Effector CD4-positive, alpha-beta T cell (primary cell): Measurements from ENCODE around the gene WDR27.
"Not testable (repeated sequence)": the region's sequence is repeated elsewhere in the genome, so short reads cannot be mapped to it uniquely, and the experiment has no call there.

ENCODE experiments used
- DNase-seq: peaks from one replicate; pipeline ENCODE4 v3.0.0-alpha.2; 2020

The WDR27 gene

DNA sequence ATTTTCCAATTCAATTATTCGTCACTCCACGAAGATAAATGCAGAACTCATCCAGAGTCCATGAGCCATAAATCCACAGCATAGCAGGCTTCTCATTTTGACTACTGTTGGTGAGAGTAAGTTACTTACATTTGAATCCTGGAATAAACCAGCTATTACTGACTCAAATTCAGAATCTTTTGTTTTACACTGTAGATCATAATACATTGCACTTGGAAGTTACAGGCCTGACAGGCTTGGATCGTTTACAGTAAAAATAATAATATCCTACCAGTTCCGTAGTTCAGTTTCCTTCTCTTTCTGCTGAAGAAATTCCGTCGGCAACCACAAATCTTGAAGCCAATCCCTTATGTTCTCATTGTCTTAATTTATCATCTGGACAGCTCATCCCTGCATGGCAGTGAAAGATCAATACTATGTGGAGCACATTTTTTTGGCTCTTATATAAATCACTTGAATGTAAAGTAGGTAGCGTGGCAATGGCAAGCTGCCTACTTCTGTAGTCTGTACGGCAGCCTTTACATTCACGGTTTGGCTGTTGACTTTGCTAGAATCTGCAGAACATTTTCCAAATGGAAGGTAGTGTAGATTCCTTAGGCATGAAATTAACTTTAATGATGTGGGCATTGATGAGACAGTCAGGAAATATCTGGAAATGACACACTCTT lies 142.9 kb downstream of the WDR27 start:
- DNase-seq: no peak

DNA sequence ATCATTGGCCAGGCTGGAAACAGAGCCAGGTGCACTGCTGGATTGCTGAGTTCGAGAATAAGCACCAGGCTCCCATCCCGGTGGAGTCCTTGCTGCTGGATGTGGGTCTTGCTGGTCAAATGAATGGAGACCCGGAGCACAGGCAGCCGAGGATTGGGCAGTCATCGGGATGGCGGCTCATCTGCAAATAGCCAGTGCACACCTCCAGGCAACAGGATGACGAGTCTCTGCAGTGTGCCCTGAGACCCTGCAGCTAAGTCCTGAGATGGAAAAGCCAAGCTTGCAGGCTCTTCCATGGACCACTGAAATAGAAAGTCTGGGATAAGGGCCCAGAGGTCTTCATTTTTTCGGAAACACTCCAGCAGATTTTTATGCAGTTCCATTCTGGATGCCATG lies 143.5 kb downstream of the WDR27 start:
- no peak for DNase-seq

DNA sequence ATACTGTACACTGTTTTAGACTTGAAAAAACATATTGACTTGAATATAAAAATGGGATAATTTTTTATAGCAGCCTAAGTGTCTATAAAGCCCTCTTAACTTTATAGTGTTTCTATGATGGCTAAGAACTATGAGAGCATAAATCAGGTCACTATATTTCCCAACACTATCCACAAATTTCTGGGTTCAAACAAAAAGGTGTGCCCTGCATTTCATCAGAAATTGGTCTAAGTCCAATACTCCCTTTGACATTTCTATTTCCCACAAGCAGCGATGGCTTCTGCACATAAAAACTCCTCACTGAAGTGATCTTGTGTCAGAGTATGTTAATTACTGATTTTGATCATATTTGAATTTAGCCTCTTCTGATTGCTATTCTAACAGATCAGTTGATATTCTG lies 143.9 kb downstream of the WDR27 start:
- DNase-seq: no peak

DNA sequence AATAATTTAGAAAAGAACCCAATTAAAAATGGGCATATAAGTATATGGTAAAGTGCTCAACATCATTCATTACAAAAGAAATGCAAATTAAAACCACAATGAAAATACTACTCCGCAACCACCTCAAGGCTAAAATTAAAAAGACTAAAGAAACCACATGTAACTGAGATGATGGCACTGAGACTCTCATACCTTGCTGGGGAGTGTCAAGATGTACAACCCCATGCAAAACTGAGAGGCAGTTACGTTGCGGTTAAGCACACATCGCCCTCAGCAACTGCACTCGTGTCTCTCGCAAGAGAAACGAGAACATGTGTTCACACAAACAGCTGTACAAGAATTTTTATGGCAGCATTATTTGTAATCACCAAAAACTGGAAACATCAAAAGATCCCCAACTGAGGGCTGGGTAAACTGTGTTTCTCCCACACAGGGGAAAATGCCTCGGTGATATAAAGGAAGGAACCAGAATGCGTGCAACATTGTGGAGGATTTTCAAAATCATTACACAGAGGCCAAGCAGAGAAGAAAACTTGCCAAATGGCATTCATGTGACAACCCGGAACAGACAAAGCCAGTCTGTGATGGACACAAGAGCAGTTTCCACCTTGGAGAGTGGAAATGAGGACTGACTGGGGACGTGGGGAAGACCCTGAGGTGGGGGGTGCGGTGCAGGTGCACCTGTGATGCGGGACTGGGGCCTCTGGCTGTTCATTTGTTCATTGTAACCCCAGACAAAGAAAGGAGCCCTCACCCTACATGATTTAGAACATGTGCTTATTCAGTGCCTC lies 144.9 kb downstream of the WDR27 start:
- no peak for DNase-seq

DNA sequence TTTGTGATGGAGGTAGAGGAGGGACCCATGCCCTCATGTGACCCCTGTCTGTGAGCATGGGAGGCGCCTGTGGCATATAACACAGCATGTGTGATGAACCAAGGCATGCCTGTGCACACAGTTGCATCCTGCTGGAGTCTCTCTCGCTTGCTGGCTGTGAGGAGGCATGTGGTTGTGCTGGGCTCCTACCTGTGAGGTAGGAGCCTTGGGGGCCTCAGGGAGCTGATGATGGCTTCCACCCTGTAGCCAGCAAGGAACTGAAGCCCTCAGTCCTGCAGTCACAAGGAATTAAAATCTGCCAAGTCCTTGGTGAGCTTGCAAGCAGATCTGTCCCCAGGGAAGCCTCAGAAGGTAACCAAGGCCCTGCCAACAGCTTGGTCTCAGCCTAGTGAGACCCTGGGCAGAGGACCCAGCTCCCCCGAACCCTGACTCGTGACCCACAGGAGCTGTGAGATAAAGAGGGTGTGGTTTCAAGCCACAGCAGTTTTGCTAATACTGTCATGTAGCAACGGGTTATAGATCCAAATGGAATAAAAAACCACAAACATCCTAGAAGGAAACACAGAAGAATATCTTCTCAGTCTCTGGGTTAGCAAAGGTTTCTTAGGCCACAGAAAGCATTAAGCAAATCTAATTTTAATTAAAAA lies 145.7 kb downstream of the WDR27 start:
- DNase-seq: no peak

DNA sequence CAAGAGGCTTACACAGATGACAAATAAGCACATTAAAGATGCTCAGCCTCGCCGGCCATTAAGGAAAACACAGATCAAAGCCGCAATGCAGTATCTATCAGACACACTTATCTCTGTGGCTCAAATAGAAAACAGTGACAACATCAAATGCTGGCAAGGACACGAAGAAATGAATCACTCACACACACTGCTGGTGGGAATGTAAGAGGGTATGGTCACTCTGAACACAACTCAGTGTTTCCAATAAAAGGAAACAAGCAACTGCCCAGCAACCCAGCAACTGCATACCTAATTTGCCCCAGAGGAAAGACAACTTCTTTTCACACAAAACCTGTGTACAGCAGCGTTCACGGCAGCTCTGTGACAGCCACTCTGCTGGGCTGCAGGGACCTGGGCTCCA lies 155.8 kb downstream of the WDR27 start:
- DNase-seq: no peak

DNA sequence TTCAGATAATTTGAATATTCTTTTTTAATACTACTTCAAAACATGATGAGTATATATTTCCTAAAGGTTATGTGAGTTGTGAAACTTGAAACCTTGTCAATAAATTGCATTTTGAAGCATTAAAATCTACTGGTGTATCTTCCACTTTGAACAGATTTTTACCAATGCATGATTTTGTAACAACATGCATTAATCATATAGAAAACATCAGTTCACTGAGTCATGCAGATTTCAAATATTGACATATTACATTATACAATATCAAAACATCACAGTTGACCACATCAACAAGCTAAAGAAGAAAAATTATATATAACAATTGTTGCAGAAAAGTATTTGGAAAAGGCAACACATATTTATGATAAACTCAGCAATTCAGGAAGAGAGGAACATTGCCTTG lies 158.1 kb downstream of the WDR27 start:
- no peak for DNase-seq

DNA sequence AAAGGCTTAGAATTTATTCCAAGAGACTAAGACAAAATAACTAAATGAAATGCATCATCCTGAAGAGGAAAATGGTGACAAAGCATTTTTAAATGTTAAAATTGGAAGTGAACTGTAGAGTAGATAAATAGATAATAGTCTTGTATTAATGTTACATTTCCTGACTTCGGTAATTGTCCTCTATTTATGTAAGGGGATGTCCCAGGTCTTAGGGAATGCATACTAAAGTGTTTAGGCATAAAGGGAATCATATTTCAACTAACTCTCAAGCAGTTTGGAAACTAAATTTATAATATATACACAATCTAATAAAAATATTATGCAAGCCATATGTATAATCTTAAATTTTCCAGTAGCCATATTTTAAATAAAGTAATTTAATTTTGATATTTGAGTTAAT lies 159.3 kb downstream of the WDR27 start:
- DNase-seq: no peak

DNA sequence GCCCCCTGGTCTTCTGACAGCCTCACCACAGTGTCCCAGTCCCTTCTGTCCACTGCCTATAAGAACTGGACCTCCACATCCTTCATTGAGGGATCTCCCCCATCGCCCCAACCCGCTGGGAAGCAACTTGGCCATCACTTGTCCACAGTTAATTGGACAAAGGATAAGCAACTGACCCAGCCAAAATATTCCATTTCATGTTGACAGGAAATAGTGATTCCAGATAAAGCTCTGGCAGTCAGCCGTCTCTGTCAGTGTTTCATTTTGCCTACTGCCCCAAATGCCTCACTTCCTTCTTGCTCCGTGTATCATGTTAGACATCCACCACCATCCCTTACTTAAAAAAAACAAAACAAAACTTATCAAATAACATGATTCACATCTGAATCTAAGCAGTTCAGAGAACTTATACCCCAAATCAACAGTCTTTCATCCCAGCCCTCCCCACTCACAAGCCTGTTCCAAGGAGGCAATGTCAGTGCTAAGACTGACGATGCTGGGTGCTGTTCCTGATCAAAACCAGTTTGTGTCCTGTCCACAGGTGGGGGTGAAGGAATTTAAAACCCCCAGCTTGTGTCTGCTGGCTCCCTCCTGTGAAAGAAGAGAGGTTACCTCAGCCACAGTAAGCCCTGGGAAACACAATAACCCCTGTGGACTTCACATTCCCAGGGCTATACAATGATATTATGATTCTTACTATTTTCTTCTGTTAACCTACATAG lies 162.5 kb downstream of the WDR27 start:
- DNase-seq: no peak

DNA sequence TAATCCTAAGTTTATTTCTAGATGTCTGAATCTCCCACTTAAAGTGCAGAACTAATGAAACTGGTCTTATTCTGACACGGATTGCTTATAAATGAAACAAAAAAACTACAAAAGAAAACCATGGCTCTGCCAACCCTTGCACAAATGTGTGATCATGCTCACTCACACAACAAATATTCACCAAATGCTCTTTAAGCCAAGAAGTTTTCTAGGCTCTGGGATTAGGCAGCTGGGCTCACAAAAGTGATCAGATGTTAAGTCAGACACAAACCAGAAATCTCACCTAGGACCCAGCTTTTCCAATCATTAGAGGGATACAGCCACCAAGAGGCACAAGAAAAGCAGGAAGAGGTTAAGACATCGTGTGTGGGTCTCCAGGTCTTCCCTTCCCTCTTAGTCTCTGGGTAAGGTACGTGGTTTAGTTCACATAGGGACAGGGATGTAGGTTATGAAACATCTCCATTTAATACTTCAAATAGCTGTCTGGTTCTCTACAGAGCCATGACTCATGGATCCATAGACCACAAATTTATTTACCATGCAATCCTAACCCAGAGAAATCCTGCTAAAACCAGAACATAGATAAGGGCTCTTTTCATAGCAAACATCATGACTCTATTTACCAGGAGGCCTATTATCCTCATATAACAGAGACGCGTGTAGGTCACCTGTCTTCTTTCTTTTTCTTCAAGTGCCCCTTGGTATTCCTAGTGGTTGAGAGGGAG lies 165.2 kb downstream of the WDR27 start:
- no peak for DNase-seq

DNA sequence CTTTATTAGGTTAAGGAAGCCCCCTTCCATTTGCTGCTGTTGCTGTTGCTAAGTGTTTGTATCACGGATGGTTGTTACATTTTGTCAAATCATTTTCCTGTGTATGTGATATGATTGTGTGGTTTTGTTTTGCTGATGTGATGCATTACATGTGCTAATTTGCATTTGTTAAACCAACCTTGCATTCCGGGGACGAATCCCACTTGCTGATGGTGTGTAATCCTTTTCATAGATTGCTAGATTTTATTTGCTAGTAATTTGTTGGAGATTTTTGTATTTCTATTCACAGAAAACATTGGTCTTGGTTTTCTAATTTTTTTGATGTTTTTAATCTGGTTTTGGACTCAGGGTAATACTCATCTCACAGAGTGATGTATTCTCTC lies 167.8 kb downstream of the WDR27 start:
- no peak for DNase-seq

DNA sequence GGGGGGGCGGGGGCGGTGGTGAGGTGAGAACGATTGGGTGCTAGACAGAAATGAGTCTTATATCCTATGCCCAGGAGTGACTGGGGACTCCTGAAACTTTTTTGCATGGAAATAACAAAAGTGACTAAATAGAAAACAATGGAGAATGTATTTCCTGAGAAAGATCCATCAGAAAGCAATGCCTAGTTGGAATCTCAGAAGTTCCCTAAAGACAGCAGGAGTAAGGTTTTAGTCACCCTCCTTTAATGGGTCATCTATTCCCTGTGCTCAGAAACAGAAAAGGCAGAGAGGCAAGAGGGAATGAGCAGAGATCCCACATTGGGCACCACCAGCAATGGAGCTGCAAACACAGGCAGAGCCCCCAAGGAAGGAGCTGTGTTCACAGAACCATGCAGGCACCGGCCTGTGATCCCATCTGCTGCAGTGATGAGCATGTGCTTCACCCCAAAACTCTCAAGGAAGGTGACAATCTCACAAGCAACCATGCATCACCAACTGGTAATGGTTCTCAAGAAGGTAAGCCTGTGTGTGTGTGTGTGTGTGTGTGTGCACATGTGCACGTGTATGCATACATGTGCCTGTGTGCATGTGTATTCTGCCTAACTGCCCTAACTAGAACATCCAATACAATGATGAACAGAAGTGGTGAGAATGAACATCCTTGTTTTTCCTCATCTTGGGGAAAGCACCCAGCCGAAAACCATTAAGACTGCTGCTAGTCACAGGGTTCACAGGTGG lies 168.4 kb downstream of the WDR27 start:
- no peak for DNase-seq

DNA sequence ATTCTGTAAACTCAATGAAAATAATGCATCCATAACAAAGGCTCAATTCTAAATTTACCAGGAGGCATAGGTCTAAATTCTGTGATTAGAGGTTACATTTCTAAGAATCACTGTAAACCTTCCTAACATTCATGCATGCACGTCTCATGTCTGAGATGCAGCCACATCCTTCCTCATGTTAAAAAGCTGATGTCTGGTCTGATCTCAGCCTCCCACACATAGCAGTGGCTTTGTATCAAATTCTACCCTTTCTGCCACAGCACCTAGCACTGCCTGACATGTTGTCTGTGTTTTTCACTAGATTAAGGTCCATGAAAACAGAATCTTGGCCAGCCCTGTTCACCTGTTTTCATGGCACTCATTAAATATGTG lies 171.1 kb downstream of the WDR27 start:
- no peak for DNase-seq

DNA sequence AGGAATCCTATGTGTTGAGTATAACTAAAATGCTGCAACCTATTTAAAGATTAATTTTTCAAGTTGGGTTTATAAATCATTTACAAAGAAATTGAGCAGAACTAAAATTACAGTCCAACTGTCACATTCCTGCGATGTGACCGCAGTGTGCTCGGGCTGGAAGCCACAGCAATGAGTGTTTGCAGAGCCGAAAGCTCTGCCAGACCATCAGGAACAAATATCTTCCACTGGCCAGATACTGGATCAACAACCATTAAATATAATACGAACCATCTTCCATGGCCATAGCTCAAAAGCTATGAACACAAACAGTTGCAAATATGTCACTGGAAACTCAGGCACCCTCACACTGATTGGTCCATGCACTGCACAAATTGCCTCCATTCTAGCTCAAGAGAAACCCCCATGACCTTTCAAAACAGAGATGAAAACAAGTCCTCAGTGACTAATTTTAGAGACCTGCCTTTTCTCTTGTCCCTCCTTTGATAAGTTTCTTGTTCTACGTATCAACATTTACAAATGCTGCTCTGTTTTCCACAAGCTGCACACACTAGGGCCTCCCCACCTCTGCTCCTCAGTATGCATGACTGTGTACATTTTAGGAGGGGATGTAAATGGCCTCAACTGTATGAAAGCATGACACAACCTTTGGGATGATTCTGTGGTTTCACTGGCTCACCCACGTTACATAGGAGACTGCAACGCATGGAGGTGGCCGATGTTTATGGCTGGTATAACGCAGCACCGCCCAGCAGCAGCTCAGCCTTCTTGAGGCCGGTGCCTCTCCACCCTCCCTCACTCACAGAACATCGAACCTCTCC lies 171.7 kb downstream of the WDR27 start:
- no peak for DNase-seq

DNA sequence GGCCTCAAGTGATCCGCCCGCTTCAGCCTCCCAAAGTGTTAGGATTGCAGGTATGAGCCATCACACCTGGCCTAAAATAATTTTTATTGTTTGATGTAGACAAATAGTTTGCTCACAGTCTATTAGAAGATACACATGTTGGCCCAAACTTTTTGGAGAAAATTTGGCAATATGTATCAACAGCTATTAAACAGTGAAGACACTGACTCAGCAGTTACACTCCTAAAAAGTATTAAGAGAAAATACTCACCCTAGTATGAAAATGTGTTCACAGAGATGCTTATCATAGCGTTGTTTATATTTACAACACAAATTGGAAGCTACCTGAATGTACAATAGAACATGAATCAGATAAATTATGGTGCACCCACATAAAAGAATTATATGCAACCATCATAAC lies 173.1 kb downstream of the WDR27 start:
- DNase-seq: no peak

DNA sequence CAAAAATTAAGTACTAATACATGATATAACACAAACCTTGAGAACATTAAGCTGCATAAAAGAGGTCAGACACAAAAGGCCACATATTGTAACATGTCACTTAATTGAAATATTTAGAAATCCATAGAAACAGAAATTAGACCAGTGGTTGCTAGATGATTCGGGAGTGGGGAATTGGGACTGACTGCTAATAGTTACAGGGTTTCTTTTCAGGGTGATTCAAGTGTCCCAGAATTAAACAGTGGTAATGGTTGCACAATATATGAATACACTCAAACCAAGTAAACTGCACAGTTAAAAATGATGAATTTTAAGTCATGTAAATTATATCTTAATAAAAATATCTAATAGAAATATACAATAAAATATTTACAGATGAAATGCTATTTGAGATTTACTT lies 174.5 kb downstream of the WDR27 start:
- no peak for DNase-seq

DNA sequence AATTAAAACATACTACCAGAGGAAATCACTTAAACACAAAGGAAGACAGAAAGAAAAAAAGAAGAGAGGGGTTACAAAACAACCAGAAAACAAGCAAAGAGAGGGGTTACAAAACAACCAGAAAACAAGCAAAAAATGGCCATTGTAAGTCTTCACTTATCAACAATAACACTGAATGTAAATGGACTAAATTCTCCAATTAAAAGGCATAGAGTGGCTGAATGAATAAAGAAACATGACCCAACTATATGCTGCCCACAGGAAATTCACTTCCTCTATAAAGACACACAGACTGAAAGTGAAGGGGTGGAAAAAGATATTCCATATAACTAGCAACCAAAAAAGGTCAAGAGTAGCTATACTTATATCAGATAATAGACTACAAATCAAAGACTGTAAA lies 180.0 kb downstream of the WDR27 start:
- no peak for DNase-seq

DNA sequence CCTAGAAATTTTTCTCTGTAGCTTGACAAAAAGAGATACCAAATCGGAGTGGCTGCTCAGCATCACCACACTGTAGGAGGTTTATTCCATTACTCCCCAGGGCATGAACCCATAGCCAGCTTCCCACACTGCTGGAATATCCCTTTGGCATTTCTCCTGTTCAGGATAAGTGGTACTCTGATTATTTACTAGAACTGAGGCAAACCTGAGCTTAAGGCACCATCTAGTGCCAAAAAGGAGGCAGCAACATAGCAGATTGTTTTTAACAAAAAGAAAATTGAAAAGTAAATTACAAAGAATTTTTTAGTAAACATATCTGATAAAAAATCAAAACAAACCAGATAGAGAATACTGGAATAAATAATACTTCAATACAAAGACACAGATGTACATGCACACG lies 181.7 kb downstream of the WDR27 start:
- DNase-seq: no peak

DNA sequence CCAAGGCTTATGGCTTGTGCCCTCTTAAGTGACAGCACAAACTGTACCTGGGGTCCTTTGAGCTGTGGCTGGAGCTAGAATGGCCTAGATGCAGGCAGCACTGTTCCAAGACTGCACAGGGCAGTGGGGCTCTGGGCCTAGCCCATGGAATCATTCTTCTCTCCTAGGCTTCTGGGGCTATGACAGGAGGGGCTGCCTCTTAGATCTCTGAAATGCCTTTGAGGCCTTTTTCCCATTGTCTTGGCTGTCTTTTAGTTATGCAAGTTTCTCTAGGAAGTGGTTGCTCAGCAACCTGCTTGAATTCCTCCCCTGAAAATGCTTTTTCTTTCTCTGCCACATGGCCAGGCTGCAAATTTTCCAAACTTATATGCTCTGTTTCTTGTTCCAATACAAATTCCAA lies 183.4 kb downstream of the WDR27 start:
- DNase-seq: no peak

DNA sequence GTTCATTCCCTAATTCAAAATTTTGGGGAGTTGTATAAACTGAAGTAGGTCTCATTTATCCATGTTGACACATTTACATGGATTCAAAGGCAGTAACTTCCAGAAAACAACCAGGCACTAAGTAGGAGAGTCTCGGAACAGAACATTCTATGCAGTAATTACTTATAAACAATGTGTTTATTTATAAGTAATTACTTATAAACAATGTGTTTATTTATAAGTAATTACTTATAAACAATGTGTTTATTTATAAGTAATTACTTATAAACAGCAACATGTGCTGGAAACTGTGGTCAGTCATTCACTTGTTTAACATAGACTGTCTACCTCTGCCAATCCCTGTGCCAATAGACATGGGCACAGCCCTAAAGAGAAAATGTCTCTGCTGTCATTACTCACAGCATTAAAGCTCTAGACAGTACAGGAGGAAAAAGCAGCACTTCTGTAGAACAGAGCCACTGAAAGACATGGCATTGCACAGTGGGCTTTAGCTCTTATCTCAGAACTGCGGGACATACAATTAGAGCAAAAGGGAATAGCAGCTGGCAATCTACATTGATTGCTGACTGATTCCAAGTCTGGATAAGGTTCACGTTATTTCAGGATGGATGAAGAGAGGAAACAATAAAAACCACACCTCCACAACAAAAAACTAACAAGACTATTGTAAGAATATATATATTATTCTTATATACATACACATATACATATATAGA lies 188.2 kb downstream of the WDR27 start:
- no peak for DNase-seq

DNA sequence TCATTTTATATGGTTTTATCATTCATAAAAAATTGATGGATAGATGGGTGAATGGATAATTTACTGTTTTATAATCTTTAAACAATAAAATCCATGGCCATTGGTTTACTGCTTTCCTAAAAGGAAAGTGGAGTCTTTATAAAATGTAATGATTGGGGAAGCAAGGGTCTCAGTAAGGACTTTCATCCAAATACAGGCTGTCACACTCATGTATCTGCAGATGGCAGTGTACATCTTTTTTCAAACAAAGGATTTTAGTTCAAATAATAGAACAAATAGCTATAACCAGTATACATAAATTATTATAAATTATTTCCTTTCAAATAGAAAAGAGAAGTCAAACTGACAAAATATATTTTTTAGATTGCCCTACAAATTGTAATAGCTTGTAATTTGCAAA lies 190.0 kb downstream of the WDR27 start:
- not testable (repeated sequence) for DNase-seq
